HG02642 (cell line): Measurements from ENCODE around the gene B3GNT7.
A peak's percentile ranks its signal among the peaks of the same experiment; 100 is the strongest.

Experiments
- ATAC-seq: cut with Tn5 transposase; IDR thresholded peaks from one replicate; pipeline ENCODE4 v1.9.1; 2021; ENCODE audit warnings: mild to moderate bottlenecking; ENCODE audit not compliant: unreplicated experiment, poor library complexity

Gene B3GNT7

DNA sequence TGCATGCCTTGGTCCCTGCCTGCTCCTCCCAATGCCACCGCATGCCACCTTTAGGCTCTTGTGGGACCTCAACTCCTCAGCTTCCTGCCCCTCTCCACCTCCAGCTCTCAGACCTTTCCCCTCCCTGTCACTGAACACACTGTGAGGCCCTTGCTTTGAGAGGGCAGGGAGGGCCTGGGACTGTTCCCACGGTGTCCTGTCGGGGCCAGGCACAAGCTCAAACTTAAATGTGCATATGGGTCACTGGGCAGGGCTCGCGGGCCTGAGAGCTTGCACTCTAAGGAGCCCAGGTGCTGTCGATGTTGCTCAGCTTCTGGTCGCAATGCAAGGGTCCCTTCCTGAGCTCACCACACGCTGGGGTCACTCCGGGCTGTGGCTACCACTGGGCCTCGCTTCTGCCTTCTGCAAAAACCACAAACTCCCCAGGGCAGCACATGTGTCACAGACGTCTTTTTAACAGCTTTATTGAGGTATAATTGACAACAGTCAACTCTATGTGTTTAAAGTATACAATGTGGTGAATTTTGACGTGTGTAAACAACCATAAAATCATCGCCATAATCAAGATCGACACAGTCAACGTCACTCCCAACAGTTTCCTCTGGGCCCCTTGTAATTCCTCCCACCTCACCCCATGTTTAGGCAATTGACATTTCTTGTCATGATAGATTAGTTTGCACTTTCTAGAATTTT, 11.9 kb upstream of the B3GNT7 start:
- ATAC-seq = no peak

DNA sequence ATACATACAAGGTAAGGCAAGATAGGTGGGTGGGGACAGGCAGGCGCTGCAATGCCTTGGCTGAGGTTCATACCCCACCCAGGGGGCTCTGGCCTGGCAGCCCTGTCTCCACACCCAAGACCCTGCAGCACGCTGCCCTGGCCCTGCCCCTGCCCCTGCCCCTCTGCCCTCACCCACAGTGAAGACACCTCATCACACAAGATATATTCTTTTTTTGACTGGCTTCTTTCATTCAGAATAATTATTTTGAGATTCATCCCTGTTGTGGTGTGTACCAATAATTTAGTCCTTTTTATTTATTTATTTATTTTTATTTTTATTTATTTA, 11.4 kb upstream of the B3GNT7 start:
- no peak for ATAC-seq

DNA sequence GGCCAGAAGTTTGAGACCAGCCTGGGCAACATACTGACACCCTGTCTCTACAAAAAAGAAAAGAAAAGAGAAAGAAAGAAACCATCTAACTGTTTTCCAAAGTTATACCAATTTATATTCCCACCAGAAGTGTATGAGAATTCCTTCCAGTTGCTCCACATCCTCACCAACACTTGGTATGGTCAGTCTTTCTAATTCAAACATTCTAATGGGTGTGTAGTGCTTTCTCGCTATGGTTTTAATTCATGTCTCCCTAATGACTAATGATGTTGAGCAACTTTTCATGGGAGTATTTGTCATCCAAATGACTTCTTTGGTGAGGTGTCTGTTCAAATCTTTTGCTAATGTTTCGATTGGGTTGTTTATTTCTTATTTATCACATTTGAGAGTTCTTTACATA, 10.5 kb upstream of the B3GNT7 start:
- ATAC-seq = no peak

GRCh38 chr2:231385429-231385828, 10.1 kb upstream of the B3GNT7 start:
- no peak for ATAC-seq

DNA sequence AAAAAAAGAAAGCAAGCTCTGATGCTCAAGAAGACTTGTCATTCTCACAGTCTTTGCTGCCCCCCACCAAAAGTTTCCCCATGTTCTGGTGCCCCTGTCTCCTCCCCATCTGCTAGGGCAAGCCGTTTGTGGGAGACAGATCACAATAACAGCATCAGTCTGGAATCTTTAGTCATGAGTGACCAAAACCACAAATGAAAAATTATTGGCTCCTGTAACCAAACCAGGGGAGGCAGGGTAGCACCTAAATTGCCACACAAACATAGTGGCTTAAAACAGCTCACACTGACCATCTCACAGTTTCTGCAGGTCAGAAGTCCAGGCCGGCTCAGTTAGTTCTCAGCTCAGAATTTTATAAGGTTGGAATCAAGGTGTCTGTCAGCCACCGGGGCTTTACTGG, 9.1 kb upstream of the B3GNT7 start:
- ATAC-seq = no peak

DNA sequence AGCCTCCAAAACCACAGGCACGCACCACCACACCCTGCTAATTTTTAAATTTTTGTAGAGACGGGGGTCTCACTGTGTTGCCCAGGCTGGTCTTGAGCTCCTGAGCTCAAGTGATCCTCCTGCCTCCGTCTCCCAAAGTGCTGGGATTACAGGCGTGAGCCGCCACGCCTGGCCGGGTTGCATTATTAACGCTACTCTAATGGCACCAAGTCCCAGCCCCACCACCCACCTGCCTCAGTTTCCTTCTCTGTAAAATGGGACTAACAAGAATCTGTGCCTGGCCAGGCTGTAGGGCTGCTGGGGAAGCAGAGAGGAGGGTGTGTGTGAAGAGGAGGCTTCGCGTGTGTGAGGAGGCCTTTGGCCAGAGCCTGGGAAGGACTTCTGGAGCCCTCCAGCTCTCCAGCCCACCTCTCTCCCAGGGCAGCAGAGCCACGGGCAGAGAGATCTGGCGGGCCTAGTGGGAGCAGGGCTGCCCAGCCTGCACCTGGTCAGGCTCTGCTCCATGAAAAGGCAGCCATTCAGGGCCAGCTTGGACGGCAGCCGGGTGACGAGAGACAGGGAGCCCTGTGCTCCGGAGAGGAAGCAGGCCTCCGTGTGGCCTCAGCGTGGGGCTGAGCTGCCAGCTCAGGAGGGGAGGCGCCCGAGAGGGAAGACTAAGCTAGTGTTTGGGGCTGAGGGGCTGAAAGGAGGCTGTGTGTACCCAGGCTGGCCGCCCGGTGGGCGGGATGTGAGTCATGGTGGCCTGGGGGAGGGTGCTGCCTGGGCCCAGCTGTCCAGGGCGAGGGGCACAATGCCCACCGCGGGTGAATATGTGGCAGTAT, 7.4 kb upstream of the B3GNT7 start:
- no peak for ATAC-seq

GRCh38 chr2:231388725-231389346, 6.7 kb upstream of the B3GNT7 start:
- ATAC-seq = no peak

DNA sequence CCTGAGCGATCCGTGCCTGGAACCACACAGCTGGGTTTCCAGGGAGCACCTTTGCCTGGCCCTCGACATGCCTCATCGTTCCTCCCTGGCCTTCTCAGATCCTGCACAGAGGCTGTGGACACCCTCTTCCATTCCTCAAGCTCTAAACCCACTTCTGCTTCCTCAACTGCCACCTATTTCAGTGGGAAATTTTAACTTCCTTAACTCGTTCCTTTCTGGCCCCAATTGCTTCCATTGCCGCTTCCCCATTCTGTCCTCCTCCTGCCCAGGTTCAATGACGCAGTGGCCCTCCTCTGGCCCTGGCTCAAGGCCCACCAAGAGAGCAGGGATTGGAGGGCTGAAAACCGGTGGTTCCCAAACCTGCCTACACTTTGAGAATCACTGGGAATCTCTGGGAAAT, 4.8 kb upstream of the B3GNT7 start:
- ATAC-seq = no peak

- ATAC-seq = no peak
These were observed 3.5 kb upstream of the B3GNT7 start for GRCh38 chr2:231391981-231392380.

DNA sequence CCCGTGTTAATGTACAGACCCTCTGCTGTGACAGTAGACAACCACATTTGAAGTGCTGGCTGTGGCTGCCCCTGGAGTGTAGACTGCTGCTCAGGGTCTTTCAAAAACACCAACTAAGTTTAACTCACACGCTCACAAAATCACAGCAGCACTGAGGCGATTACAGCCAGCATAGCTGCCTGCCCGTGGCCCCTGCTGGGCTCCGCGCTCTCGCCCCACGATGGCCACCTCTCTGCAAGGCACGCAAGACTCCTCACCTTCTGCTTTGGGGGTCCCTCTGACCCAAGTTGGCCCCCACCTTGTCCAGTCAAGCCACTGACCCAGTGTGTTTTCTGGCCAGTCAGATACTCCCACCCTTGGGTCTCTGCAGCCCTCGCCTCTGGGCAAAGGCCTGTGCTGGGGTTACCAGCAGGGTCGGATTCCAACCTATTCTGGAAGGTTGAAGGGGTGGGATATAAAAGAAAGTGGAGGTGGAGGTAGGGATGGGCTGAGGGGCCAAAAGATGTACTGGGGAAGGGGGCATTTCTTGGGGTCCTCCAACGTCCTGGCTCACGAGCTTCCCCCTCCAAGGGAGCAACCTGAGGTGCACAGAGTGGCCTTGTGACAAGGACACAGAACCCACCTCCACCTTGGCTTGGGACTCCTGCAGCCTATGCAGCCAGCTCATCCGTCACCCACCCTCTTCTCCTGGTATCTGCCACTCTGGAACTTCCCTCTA, 2.9 kb upstream of the B3GNT7 start:
- no peak for ATAC-seq

DNA sequence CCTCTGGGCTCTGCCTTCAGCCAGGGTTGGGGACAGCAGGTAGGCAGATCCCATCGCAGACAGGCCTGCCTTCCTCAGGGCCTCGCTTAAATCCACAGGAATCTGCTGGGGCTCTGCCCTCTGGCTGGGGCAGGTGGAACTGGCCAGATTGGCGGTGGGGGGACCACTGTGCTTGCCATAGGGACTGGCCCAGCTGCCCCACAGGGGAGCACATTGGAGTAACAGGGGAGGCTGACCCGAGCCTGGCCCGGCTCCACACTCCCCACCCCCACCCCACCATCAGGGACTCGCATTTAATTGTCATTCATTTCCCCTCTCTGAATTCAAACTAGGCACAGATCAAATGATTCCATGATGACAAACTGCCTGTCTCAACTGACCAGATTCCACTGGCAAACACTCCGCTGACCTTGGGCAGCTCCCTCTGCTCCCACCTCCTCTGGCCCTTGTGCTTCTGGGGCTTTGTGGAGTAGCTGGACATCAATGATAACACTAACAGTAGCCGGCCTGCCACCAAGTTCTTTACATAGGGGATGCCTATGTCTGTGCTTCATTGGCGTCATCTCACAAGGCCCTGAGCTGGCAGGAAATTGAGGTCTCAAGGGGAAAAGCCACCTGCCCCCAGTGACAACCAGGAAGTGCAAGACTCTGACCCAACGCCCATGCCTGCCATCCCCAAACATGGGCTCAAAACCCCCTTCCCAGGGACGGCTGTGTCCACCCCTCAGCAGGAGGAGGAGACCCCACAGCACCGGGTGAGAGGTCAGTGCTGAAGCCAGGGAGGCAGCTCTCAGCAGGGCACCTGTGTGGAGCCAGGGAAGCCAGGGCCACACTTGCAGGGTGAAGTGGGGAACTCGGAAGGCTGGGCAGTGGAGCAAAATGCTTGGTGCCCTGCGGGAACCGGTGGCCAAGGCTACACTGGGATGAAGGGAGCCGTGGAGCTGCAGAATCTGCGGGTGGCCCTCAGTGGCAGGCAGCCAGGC, 2.1 kb upstream of the B3GNT7 start:
- ATAC-seq = peak; percentile 36

- peak; percentile 47 for ATAC-seq
These were observed 1.0 kb upstream of the B3GNT7 start for GRCh38 chr2:231394211-231395141.

GRCh38 chr2:231396058-231396821, 730 bp downstream of the B3GNT7 start:
- ATAC-seq = no peak

DNA sequence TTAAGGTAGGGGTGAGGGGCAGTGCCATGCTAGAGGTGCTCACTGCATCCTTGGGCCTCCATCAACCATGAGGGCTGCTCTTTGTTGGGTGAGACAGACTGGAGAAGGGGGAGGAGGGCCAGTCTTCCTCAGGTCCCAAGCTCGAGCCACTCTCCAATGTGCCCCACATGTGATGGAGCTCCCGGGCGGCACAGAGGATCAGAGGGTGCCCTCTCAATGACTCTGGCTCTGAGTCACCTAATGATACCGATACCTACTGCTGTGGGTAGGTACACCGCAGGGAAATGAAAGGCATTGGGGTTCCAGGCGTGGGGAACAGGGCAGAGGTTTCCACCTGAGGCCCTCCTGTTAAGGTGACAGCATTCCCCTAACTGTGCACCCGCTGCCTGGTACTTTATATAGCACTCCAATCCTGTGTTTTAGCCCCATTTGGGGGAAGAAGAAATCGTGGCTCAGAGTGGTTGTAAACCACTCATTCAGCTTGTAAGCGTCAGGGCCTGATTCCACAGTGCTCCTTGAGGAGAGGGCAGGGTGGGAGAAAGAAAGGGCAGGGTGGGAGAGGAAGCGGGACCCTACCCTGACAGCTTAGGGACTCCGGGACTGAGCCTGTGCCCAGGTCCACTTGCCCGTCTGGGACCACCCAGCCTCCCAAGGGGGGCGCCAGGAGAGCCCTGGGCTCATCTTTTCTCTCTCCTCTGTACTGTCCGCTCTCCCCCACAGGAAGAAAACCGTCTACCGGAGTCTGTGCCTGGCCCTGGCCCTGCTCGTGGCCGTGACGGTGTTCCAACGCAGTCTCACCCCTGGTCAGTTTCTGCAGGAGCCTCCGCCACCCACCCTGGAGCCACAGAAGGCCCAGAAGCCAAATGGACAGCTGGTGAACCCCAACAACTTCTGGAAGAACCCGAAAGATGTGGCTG, 1.8 kb downstream of the B3GNT7 start:
- ATAC-seq = no peak

GRCh38 chr2:231397928-231398294, 2.4 kb downstream of the B3GNT7 start:
- ATAC-seq = no peak

- no peak for ATAC-seq
These were observed 3.1 kb downstream of the B3GNT7 start for GRCh38 chr2:231398585-231398984.
